MM.1S (cell line): Measurements from ENCODE around the gene COL4A3.

Experiments
- DNase-seq: peaks from one replicate; pipeline ENCODE4 v3.0.0-alpha.2; 2015
- H2AFZ ChIP-seq: fragments of 300-600 bp; sonication (generic); 2 replicates; pipeline ENCODE4 v1.6.0; 2016; ENCODE audit warnings: antibody characterized with exemption, low read length
- H3F3A ChIP-seq: fragments of 300-600 bp; sonication (generic); 2 replicates; pipeline ENCODE4 v1.6.1; 2016; ENCODE audit warnings: mild to moderate bottlenecking, antibody characterized with exemption, low read length, moderate library complexity, mixed read lengths; ENCODE audit not compliant: insufficient read depth
- H3K27ac ChIP-seq: fragments of 300-600 bp; sonication (generic); 2 replicates; pipeline ENCODE4 v1.5.1; 2016; ENCODE audit warnings: mild to moderate bottlenecking, low read length
- H3K27me3 ChIP-seq: fragments of 300-600 bp; sonication (generic); replicated peaks from 2 replicates; pipeline ENCODE4 v1.6.0; 2016; ENCODE audit warnings: low read length; ENCODE audit not compliant: insufficient read depth
- H3K36me3 ChIP-seq: fragments of 300-600 bp; sonication (generic); replicated peaks from 2 replicates; pipeline ENCODE4 v1.6.1; 2016; ENCODE audit warnings: mild to moderate bottlenecking, low read length, mixed read lengths; ENCODE audit not compliant: insufficient read depth
- H3K4me1 ChIP-seq: fragments of 300-600 bp; sonication (generic); 2 replicates; pipeline ENCODE4 v1.6.1; 2016; ENCODE audit warnings: low read length, mixed read lengths
- H3K4me2 ChIP-seq: fragments of 300-600 bp; sonication (generic); 2 replicates; pipeline ENCODE4 v1.6.0; 2016; ENCODE audit warnings: low read depth, low read length
- H3K4me3 ChIP-seq: fragments of 300-600 bp; sonication (generic); 2 replicates; pipeline ENCODE4 v1.5.1; 2016; ENCODE audit warnings: low read length, mixed read lengths
- H3K79me2 ChIP-seq: fragments of 300-600 bp; sonication (generic); 2 replicates; pipeline ENCODE4 v1.6.1; 2016; ENCODE audit warnings: mixed run types, low read length, mixed read lengths
- H3K9ac ChIP-seq: fragments of 300-600 bp; sonication (generic); 2 replicates; pipeline ENCODE4 v1.6.1; 2016; ENCODE audit warnings: low read length, mixed read lengths
- H3K9me2 ChIP-seq: fragments of 300-600 bp; sonication (generic); replicated peaks from 2 replicates; pipeline ENCODE4 v1.6.1; 2016; ENCODE audit warnings: mild to moderate bottlenecking, low read length, mixed read lengths; ENCODE audit not compliant: insufficient read depth
- H3K9me3 ChIP-seq: fragments of 300-600 bp; sonication (generic); replicated peaks from 2 replicates; pipeline ENCODE4 v1.6.1; 2016; ENCODE audit warnings: mild to moderate bottlenecking, low read length, mixed read lengths; ENCODE audit not compliant: insufficient read depth
- H4K20me1 ChIP-seq: fragments of 300-600 bp; sonication (generic); 2 replicates; pipeline ENCODE4 v1.6.1; 2016; ENCODE audit warnings: mild to moderate bottlenecking, low read length, moderate library complexity, mixed read lengths; ENCODE audit not compliant: insufficient read depth
- EZH2 ChIP-seq: fragments of 300-600 bp; sonication (generic); optimal IDR thresholded peaks from 2 replicates; pipeline ENCODE3; 2017; ENCODE audit warnings: low read depth, mild to moderate bottlenecking, antibody characterized with exemption, low read length, mixed read lengths
- EZH2phosphoT487 ChIP-seq: fragments of 300-600 bp; sonication (generic); IDR thresholded peaks from 2 replicates; pipeline ENCODE4 v1.6.1; 2018; ENCODE audit warnings: antibody characterized with exemption, low read length
- TF ChIP-seq, protein P1 (sequence below): fragments of 300-600 bp; sonication (generic); IDR thresholded peaks from 2 replicates; pipeline ENCODE4 v1.5.1; 2016; ENCODE audit warnings: antibody characterized with exemption, low read length, mixed read lengths

The COL4A3 gene

DNA sequence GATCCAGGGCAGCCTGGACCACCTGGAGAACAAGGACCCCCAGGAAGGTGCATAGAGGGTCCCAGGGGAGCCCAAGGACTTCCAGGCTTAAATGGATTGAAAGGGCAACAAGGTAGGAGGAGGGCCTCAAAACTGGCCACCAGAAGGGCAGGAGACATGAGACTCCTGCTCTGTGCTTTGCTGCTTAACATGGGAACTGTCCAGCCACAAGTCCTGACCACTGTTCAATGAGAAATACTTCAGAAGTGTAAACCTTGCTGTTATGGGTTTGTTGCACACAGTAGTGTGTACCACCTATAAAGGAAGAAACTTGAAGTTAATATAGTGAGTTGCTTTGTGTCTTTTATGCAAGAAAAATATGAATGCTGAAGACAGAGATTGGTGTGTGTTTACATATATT lies 116.5 kb downstream of the COL4A3 start:
- no peak for DNase-seq
- TF ChIP-seq, protein P1, sequence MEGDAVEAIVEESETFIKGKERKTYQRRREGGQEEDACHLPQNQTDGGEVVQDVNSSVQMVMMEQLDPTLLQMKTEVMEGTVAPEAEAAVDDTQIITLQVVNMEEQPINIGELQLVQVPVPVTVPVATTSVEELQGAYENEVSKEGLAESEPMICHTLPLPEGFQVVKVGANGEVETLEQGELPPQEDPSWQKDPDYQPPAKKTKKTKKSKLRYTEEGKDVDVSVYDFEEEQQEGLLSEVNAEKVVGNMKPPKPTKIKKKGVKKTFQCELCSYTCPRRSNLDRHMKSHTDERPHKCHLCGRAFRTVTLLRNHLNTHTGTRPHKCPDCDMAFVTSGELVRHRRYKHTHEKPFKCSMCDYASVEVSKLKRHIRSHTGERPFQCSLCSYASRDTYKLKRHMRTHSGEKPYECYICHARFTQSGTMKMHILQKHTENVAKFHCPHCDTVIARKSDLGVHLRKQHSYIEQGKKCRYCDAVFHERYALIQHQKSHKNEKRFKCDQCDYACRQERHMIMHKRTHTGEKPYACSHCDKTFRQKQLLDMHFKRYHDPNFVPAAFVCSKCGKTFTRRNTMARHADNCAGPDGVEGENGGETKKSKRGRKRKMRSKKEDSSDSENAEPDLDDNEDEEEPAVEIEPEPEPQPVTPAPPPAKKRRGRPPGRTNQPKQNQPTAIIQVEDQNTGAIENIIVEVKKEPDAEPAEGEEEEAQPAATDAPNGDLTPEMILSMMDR, result no peak
- TF ChIP-seq EZH2 (no peak), EZH2phosphoT487 (no peak)
- Histone ChIP-seq H3K4me1 (no peaks in the 10 kb centered on the region), H3K9me2 (no peaks in the 10 kb centered on the region), H3K79me2 (no peaks in the 10 kb centered on the region), H3K27ac (no peak overlapping the region), H3K27me3 (no peaks in the 10 kb centered on the region), H3K9me3 (no peaks in the 10 kb centered on the region), H3F3A (no peaks in the 10 kb centered on the region), H3K4me2 (no peak overlapping the region), H4K20me1 (no peaks in the 10 kb centered on the region), H2AFZ (no peak overlapping the region), H3K36me3 (no peaks in the 10 kb centered on the region), H3K9ac (no peak overlapping the region), H3K4me3 (no peak overlapping the region)

DNA sequence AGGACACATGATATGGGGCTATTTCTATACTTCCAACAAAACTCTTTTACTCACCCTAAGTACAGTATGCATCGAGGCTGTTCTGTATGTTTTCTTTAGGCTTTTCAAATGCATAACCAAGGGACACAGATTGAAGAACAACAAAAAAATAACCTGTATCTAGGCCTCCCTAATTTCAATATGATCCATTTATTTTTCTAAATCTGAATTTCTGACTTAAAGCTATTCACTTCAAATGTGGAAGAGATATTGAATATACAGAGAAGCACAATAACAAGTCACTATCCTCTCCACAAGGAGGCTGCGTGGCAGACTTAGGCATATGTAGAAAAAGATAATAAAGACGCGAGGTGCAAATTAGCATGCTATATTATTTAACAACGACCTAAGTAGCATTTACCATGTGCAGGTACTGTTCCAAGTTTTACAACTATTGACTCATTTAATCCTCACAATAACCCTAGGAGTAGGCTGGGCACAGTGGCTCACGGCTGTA lies 121.4 kb downstream of the COL4A3 start:
- Histone ChIP-seq H3K4me3 (no peak overlapping the region), H3K27ac (no peak overlapping the region), H3K27me3 (no peaks in the 10 kb centered on the region), H3K79me2 (no peaks in the 10 kb centered on the region), H3F3A (no peaks in the 10 kb centered on the region), H2AFZ (no peak overlapping the region), H3K9me2 (no peaks in the 10 kb centered on the region), H3K4me2 (no peak overlapping the region), H4K20me1 (no peaks in the 10 kb centered on the region), H3K9ac (no peak overlapping the region), H3K4me1 (no peaks in the 10 kb centered on the region), H3K36me3 (no peaks in the 10 kb centered on the region), H3K9me3 (no peaks in the 10 kb centered on the region; the same call in 1 of the 2 replicates)
- DNase-seq, result no peak
- TF ChIP-seq EZH2 (no peak), EZH2phosphoT487 (no peak)
- TF ChIP-seq, protein P1, result no peak

DNA sequence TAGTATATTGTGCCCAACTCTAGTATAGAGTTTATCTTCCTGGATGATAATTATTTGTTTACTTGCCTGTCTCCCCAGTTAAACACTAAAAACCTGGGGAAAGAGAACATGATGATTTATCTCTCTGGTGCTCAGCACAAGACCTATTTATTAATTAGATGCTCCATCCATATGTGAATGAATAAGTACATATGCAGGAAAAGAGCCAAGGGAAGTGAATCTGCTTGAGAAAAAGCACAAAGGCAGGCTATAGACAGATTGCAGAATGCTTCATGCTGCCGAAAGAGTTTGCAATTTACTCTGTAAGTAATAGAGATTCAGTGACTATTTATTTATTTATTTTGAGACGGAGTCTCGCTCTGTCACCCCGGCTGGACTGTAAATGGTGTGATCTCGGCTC lies 123.3 kb downstream of the COL4A3 start:
- H3K36me3 ChIP-seq, result no peaks in the 10 kb centered on the region
- no peaks in the 10 kb centered on the region for H3K4me1 ChIP-seq
- no peak overlapping the region for H3K9ac ChIP-seq
- no peaks in the 10 kb centered on the region for H3K9me2 ChIP-seq
- no peaks in the 10 kb centered on the region for H3K27me3 ChIP-seq
- no peak overlapping the region for H3K4me2 ChIP-seq
- no peaks in the 10 kb centered on the region for H3F3A ChIP-seq
- H3K4me3 ChIP-seq, result no peak overlapping the region
- H2AFZ ChIP-seq, result no peak overlapping the region
- H3K27ac ChIP-seq, result no peak overlapping the region
- no peaks in the 10 kb centered on the region for H4K20me1 ChIP-seq
- DNase-seq, result no peak
- no peaks in the 10 kb centered on the region for H3K79me2 ChIP-seq
- no peaks in the 10 kb centered on the region; the same call in 1 of the 2 replicates for H3K9me3 ChIP-seq
- no peak for TF ChIP-seq EZH2phosphoT487
- TF ChIP-seq, protein P1, result no peak
- TF ChIP-seq EZH2, result no peak
